GM19467 (cell line): ENCODE data around the gene CT47A7.
"Not testable (repeated sequence)": the region's sequence is repeated elsewhere in the genome, so short reads cannot be mapped to it uniquely, and the experiment has no call there.

ENCODE experiments used
- ATAC-seq: cut with Tn5 transposase; IDR thresholded peaks from one replicate; pipeline ENCODE4 v1.9.1; 2021; ENCODE audit warnings: mild to moderate bottlenecking, moderate library complexity; ENCODE audit not compliant: unreplicated experiment

The CT47A7 gene

DNA sequence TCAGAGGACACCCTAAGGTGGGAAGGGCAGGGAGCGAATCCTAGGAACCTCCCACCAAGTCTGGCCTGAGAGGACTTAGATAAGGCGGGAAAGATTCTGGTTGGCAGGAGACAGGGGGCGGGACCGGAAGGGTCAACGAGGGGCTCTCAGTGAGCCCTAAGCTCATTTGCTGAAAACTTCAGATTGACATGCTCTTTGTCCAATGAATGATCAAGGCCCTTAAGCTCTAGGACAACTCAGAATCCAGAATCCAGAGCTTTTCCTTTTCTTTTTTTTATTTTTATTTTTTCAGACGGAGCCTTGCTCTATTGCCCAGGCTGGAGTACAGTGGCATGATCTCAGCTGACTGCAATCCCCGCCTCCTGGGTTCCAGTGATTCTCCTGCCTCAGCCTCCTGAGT is at the start of gene CT47A7:
Gene CT47A7 (minus strand): TSS at position 101 of the 400 bp plus-strand sequence. CDS start 255 bp downstream, outside the sequence.
- ATAC-seq, result not testable (repeated sequence)

DNA sequence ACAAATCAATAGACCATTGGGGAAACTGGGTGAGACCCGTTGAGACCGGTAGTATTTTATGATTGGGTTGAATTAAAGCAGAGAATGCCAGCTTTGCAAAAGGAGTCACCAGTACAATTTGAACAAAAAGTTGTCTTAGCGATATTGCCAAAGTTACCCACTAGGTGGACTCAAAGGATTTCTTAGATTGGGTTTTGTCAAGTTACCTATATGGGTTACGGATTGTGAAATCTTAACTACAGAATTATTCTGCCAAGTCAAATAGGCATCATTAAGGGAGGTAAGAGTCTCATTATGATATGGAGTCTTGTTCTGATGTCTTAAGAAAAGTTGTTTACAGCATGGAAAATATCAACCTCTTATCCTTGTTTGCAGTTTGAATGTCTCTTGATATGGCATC is 44.2 kb upstream of the CT47A7 start:
- ATAC-seq, result no peak

DNA sequence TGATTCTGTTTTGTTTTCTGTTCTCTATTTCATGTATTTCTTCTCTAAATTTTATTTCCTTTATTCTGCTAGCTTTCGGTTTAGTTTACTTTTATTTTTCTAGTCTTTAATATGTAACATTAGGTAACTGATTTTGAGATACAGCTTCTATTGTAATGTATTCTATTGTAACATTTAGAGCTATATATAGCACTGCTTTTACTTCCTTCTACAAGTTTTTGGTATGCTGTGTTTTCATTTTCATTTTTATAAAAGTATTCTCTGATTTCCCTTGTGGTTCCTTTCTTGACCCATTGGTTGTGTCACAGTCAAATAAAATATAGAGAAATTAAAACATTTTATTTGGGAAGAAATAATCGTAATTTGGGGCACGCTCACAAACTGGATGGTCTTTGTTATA is 43.0 kb upstream of the CT47A7 start:
- no peak for ATAC-seq

DNA sequence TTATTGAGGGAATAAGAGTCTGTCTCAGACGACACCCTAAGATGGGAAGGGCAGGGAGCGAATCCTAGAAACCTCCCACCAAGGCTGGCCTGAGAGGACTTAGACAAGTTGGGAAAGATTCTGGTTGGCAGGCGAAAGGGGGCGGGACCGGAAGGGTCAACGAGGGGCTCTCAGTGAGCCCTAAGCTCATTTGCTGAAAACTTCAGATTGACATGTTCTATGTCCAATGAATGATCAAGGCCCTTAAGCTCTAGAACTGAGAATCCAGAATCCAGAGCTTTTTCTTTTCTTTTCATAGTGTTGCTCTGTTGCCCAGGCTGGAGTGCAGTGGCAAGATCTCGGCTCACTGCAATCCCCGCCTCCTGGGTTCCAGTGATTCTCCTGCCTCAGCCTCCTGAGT is 29.3 kb upstream of the CT47A7 start, which contains the start of gene CT47A1:
Gene CT47A1 (minus strand): TSS at position 101 of the 400 bp plus-strand sequence. CDS start 231 bp downstream, outside the sequence.
- ATAC-seq, result not testable (repeated sequence)
